Measurements from ENCODE around the gene IZUMO1R.
"Not testable (repeated sequence)": the region's sequence is repeated elsewhere in the genome, so short reads cannot be mapped to it uniquely, and the experiment has no call there.

The IZUMO1R gene

GRCh38 chr11:94325681-94326080 is 21.3 kb downstream of the IZUMO1R start:
- DNase-seq (ENCODE audit: low read depth, low spot score): no peak

- no peak for DNase-seq (ENCODE audit: low read depth, low spot score)
Observed at GRCh38 chr11:94326947-94327346, 22.6 kb downstream of the IZUMO1R start.

GRCh38 chr11:94328587-94329080 is 24.3 kb downstream of the IZUMO1R start:
- DNase-seq (ENCODE audit: low read depth, low spot score): no peak

GRCh38 chr11:94329501-94329900 is 25.1 kb downstream of the IZUMO1R start:
- no peak for DNase-seq (ENCODE audit: low read depth, low spot score)

GRCh38 chr11:94330789-94331188 is 26.4 kb downstream of the IZUMO1R start:
- no peak for DNase-seq (ENCODE audit: low read depth, low spot score)

GRCh38 chr11:94332814-94333213 is 28.4 kb downstream of the IZUMO1R start:
- DNase-seq (ENCODE audit: low read depth, low spot score): no peak

GRCh38 chr11:94336033-94336432 is 31.7 kb downstream of the IZUMO1R start:
- DNase-seq (ENCODE audit: low read depth, low spot score): no peak

- DNase-seq (ENCODE audit: low read depth, low spot score): no peak
Observed at GRCh38 chr11:94338651-94339050, 34.3 kb downstream of the IZUMO1R start.

GRCh38 chr11:94342250-94342649 is 37.9 kb downstream of the IZUMO1R start:
- no peak for DNase-seq (ENCODE audit: low read depth, low spot score)

- no peak for DNase-seq (ENCODE audit: low read depth, low spot score)
Observed at GRCh38 chr11:94343495-94343894, 39.1 kb downstream of the IZUMO1R start.

- DNase-seq (ENCODE audit: low read depth, low spot score): not testable (repeated sequence)
Observed at GRCh38 chr11:94346311-94346710, 41.9 kb downstream of the IZUMO1R start.

- DNase-seq (ENCODE audit: low read depth, low spot score): not testable (repeated sequence)
Observed at GRCh38 chr11:94350850-94351563, 46.6 kb downstream of the IZUMO1R start.
